SK-N-SH (cell line): ENCODE results near the gene DLG2. TPM values are rescaled to one million over a fixed set of nuclear protein-coding genes. Genes with fewer than 3 reads are reported as not detected.

Source experiments
- CTCF ChIA-PET: fragments of 300-600, 350-600 bp; formaldehyde crosslinking; extraction: SDS; loops from one replicate; lab custom pipeline; 2021; lab: Yijun Ruan, JAX
- POLR2A ChIA-PET: fragments of 350-600 bp; sonication (Branson Sonifier 250); formaldehyde crosslinking; extraction: SDS; loops from one replicate; lab custom pipeline; 2020; ENCODE audit warnings: antibody characterized with exemption, inconsistent platforms; lab: Yijun Ruan, JAX
- DNase-seq: peaks from one replicate; pipeline ENCODE4 v3.0.0; 2012
- H2AFZ ChIP-seq: fragments of 200-600 bp; sonication (generic); 2 replicates; pipeline ENCODE4 v1.8.1; 2016; ENCODE audit warnings: antibody characterized with exemption, mild to moderate bottlenecking, low read depth
- H3F3A ChIP-seq: fragments of 200-600 bp; sonication (generic); replicated peaks from 2 replicates; pipeline ENCODE3; 2016; ENCODE audit warnings: antibody characterized with exemption, mild to moderate bottlenecking; ENCODE audit not compliant: insufficient read depth
- H3K27ac ChIP-seq, 2 experiments: fragments of 200-500 bp in 1 of 2; fragments of 200-600 bp in 1 of 2; sonication (Bioruptor generic) in 1 of 2; sonication (generic), shearing (Covaris generic) in 1 of 2; 2 replicates each; pipeline versions ENCODE4 v1.5.1 to v1.6.1; 2014 to 2016; ENCODE audit warnings: low read depth in 2 of 2, inconsistent platforms in 1 of 2, low read length in 1 of 2, mild to moderate bottlenecking in 1 of 2, mixed read lengths in 1 of 2
- H3K27me3 ChIP-seq: fragments of 200-600 bp; sonication (generic), shearing (Covaris generic); 2 replicates; pipeline ENCODE4 v1.6.1; 2016; ENCODE audit warnings: mixed run types; ENCODE audit not compliant: insufficient read depth
- H3K36me3 ChIP-seq, 2 experiments: fragments of 200-500 bp in 1 of 2; fragments of 200-600 bp in 1 of 2; sonication (Bioruptor generic) in 1 of 2; sonication (generic) in 1 of 2; replicated peaks in 1 of 2; 2 replicates each; pipeline versions ENCODE3 to v1.5.1; 2014 to 2016; ENCODE audit warnings: low read length in 1 of 2, mild to moderate bottlenecking in 1 of 2; ENCODE audit not compliant: insufficient read depth in 2 of 2, control insufficient read depth in 1 of 2
- H3K4me1 ChIP-seq, 2 experiments: fragments of 200-500 bp in 1 of 2; fragments of 200-600 bp in 1 of 2; sonication (Bioruptor generic) in 1 of 2; sonication (generic), shearing (Covaris generic) in 1 of 2; 2 replicates each; pipeline versions ENCODE4 v1.5.1 to v1.6.1; 2014 to 2016; ENCODE audit warnings: low read depth in 1 of 2, low read length in 1 of 2, mixed run types in 1 of 2; ENCODE audit not compliant: insufficient read depth in 2 of 2, control insufficient read depth in 1 of 2
- H3K4me2 ChIP-seq: fragments of 200-600 bp; sonication (generic), shearing (Covaris generic); 2 replicates; pipeline ENCODE4 v1.6.1; 2017; ENCODE audit warnings: mixed run types
- H3K4me3 ChIP-seq, 2 experiments: fragments of 200-500 bp in 1 of 2; fragments of 200-600 bp in 1 of 2; sonication (Bioruptor generic) in 1 of 2; sonication (generic), shearing (Covaris generic) in 1 of 2; 2 replicates each; pipeline versions ENCODE4 v1.5.1 to v1.8.1; 2014 to 2016; ENCODE audit warnings: low read depth in 2 of 2, inconsistent platforms in 1 of 2, low read length in 1 of 2, mild to moderate bottlenecking in 1 of 2, mixed read lengths in 1 of 2, moderate library complexity in 1 of 2
- H3K79me2 ChIP-seq: fragments of 200-600 bp; sonication (generic); 2 replicates; pipeline ENCODE4 v1.8.1; 2017; ENCODE audit warnings: mild to moderate bottlenecking; ENCODE audit not compliant: insufficient read depth
- H3K9ac ChIP-seq: fragments of 200-600 bp; sonication (generic); 2 replicates; pipeline ENCODE4 v1.6.1; 2017; ENCODE audit warnings: mixed run types
- H3K9me2 ChIP-seq: fragments of 200-600 bp; sonication (generic); 2 replicates; pipeline ENCODE4 v1.6.1; 2017; ENCODE audit warnings: mixed run types
- H3K9me3 ChIP-seq: fragments of 200-600 bp; sonication (generic); 2 replicates; pipeline ENCODE4 v1.6.1; 2017; ENCODE audit warnings: mixed run types, mild to moderate bottlenecking, moderate library complexity
- H4K20me1 ChIP-seq: fragments of 200-600 bp; sonication (generic); 2 replicates; pipeline ENCODE4 v1.6.1; 2017; ENCODE audit warnings: mild to moderate bottlenecking, mixed run types; ENCODE audit not compliant: insufficient read depth
- CTCF ChIP-seq: fragments of 200-600 bp; sonication (generic); IDR thresholded peaks from 2 replicates; pipeline ENCODE4 v1.6.1; 2017; ENCODE audit warnings: antibody characterized with exemption, mild to moderate bottlenecking, moderate library complexity
- ELF1 ChIP-seq: IDR thresholded peaks from 2 replicates; pipeline ENCODE4 v1.4.0; 2012
- GATA2 ChIP-seq: sonication (generic); formaldehyde crosslinking; IDR thresholded peaks from 2 replicates; pipeline ENCODE4 v1.5.0; 2020; ENCODE audit warnings: mild to moderate bottlenecking, missing genetic modification reagents
- POLR2AphosphoS5 ChIP-seq: IDR thresholded peaks from 2 replicates; pipeline ENCODE4 v1.6.1; 2012; ENCODE audit warnings: low read depth, low read length
- RAD21 ChIP-seq: IDR thresholded peaks from 2 replicates; pipeline ENCODE4 v1.6.1; 2012; ENCODE audit warnings: mild to moderate bottlenecking, low read length
- SMC3 ChIP-seq: IDR thresholded peaks from 2 replicates; pipeline ENCODE4 v1.6.1; 2012; ENCODE audit warnings: low read depth, low read length, improper control_type of control experiment
- WGBS: methylation state at CpG from one replicate; pipeline ENCODE4 v1.1.6; 2017; ENCODE audit warnings: low lambda C conversion rate; 5-methylcytosine and 5-hydroxymethylcytosine counted together
- polyA plus RNA-seq, 3 experiments: library from polyadenylated mRNA; depleted of rRNA; stranded (reverse); fragments of >200 nt; gene quantifications; 2 replicates each; pipeline ENCODE4 v1.2.3, GENCODE V29; 2012
- TF ChIP-seq, protein P1 (sequence below): IDR thresholded peaks from 2 replicates; pipeline ENCODE4 v1.4.0; 2012; ENCODE audit warnings: low read depth, borderline replicate concordance
- TF ChIP-seq, protein P2 (sequence below): IDR thresholded peaks from 2 replicates; pipeline ENCODE4 v1.6.1; 2012; ENCODE audit warnings: mild to moderate bottlenecking, low read depth, low read length, moderate library complexity

DLG2 gene
- polyA plus RNA-seq, 1 of the 3 experiments (the other 2 are of a cell fraction) = 0.21 TPM

GRCh38 chr11:84384731-84385130, 1242.4 kb downstream of the DLG2 start:
- Histone ChIP-seq H3K9me3 (no peaks in the 10 kb centered on the region), H2AFZ (no peak overlapping the region), H3K9ac (no peak overlapping the region), H3K4me3 (no peak overlapping the region; a peak in 1 of 4 replicates), H3K79me2 (no peaks in the 10 kb centered on the region; the same call in 1 of the 2 replicates), H3F3A (no peaks in the 10 kb centered on the region), H3K9me2 (no peaks in the 10 kb centered on the region), H4K20me1 (no peaks in the 10 kb centered on the region), H3K4me2 (no peak overlapping the region), H3K27ac (no peak overlapping the region), H3K27me3 (no peaks in the 10 kb centered on the region), H3K4me1 (peaks cover 0 to 3% of the 10 kb centered on the region in 2 experiments; a peak in 2 of 4 replicates), H3K36me3 (no peaks in the 10 kb centered on the region)
- peak; percentile 25 for DNase-seq
- ChIA-PET CTCF (interaction anchor here (1.0 to 5.5 kb wide), 18 partner anchors 9 to 556 kb away, joined by 3 to 59 read pairs (median 4); no protein-coding TSS in a partner anchor), POLR2A (no interaction called here)
- TF ChIP-seq, protein P1, sequence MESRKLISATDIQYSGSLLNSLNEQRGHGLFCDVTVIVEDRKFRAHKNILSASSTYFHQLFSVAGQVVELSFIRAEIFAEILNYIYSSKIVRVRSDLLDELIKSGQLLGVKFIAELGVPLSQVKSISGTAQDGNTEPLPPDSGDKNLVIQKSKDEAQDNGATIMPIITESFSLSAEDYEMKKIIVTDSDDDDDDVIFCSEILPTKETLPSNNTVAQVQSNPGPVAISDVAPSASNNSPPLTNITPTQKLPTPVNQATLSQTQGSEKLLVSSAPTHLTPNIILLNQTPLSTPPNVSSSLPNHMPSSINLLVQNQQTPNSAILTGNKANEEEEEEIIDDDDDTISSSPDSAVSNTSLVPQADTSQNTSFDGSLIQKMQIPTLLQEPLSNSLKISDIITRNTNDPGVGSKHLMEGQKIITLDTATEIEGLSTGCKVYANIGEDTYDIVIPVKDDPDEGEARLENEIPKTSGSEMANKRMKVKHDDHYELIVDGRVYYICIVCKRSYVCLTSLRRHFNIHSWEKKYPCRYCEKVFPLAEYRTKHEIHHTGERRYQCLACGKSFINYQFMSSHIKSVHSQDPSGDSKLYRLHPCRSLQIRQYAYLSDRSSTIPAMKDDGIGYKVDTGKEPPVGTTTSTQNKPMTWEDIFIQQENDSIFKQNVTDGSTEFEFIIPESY = no peak
- TF ChIP-seq CTCF (peak; percentile 85), SMC3 (peak; percentile 79), RAD21 (peak; percentile 70), ELF1 (no peak), POLR2AphosphoS5 (no peak)
- TF ChIP-seq, protein P2, sequence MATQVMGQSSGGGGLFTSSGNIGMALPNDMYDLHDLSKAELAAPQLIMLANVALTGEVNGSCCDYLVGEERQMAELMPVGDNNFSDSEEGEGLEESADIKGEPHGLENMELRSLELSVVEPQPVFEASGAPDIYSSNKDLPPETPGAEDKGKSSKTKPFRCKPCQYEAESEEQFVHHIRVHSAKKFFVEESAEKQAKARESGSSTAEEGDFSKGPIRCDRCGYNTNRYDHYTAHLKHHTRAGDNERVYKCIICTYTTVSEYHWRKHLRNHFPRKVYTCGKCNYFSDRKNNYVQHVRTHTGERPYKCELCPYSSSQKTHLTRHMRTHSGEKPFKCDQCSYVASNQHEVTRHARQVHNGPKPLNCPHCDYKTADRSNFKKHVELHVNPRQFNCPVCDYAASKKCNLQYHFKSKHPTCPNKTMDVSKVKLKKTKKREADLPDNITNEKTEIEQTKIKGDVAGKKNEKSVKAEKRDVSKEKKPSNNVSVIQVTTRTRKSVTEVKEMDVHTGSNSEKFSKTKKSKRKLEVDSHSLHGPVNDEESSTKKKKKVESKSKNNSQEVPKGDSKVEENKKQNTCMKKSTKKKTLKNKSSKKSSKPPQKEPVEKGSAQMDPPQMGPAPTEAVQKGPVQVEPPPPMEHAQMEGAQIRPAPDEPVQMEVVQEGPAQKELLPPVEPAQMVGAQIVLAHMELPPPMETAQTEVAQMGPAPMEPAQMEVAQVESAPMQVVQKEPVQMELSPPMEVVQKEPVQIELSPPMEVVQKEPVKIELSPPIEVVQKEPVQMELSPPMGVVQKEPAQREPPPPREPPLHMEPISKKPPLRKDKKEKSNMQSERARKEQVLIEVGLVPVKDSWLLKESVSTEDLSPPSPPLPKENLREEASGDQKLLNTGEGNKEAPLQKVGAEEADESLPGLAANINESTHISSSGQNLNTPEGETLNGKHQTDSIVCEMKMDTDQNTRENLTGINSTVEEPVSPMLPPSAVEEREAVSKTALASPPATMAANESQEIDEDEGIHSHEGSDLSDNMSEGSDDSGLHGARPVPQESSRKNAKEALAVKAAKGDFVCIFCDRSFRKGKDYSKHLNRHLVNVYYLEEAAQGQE = no peak

- Histone ChIP-seq H3K79me2 (no peaks in the 10 kb centered on the region; the same call in 1 of the 2 replicates), H3K4me3 (no peak overlapping the region), H3K36me3 (no peaks in the 10 kb centered on the region), H3K27ac (no peak overlapping the region), H3K9me2 (no peaks in the 10 kb centered on the region), H3K9ac (no peak overlapping the region), H3K4me2 (no peak overlapping the region), H4K20me1 (no peaks in the 10 kb centered on the region), H3K27me3 (no peaks in the 10 kb centered on the region), H2AFZ (no peak overlapping the region), H3K9me3 (no peaks in the 10 kb centered on the region), H3F3A (no peaks in the 10 kb centered on the region), H3K4me1 (peaks cover 0 to 3% of the 10 kb centered on the region in 2 experiments; a peak in 2 of 4 replicates)
- POLR2A ChIA-PET = no interaction called here
- DNase-seq = no peak
- CTCF ChIA-PET = interaction anchor here (0.6 to 5.5 kb wide), 14 partner anchors 9 to 1008 kb away, joined by 3 to 59 read pairs (median 4); no protein-coding TSS in a partner anchor
- TF ChIP-seq GATA2 = no peak
- 95% methylated on average over 2 of the region's 2 CpGs for WGBS
Measured at GRCh38 chr11:84383576-84383975, 1243.6 kb downstream of the DLG2 start.
